Measurements from ENCODE around the gene SEPSECS.

DNA sequence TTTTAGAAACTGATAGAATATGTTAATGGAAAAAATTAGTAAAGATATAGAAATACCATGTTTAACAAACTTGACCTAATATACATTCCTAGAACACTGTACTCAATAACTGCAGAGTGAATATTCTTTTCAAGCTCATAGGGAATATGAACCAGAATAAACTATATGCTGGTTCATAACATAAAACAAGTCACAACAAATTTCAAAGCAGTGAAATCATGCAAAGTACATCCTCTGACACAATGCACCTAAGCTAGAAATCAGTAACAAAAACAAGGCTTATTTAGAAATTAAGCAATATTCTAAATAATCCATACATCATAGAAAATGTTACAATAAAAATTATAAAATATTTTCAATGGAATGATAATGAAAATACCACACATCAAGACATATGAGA lies 9.2 kb upstream of the SEPSECS start:
- TF ChIP-seq, protein P1, sequence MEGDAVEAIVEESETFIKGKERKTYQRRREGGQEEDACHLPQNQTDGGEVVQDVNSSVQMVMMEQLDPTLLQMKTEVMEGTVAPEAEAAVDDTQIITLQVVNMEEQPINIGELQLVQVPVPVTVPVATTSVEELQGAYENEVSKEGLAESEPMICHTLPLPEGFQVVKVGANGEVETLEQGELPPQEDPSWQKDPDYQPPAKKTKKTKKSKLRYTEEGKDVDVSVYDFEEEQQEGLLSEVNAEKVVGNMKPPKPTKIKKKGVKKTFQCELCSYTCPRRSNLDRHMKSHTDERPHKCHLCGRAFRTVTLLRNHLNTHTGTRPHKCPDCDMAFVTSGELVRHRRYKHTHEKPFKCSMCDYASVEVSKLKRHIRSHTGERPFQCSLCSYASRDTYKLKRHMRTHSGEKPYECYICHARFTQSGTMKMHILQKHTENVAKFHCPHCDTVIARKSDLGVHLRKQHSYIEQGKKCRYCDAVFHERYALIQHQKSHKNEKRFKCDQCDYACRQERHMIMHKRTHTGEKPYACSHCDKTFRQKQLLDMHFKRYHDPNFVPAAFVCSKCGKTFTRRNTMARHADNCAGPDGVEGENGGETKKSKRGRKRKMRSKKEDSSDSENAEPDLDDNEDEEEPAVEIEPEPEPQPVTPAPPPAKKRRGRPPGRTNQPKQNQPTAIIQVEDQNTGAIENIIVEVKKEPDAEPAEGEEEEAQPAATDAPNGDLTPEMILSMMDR (IDR thresholded peaks at IDR 0.05): no peak
- TF ChIP-seq POLR2A (IDR thresholded peaks at IDR 0.05): no peak

Measured in lower leg skin (tissue), 3 donors.